ENCODE data around the gene USP20. TPM values are rescaled to one million over a fixed set of nuclear protein-coding genes. Genes with fewer than 3 reads are reported as not detected.

The USP20 gene
- total RNA-seq, 1 donor: 10.5 TPM

DNA sequence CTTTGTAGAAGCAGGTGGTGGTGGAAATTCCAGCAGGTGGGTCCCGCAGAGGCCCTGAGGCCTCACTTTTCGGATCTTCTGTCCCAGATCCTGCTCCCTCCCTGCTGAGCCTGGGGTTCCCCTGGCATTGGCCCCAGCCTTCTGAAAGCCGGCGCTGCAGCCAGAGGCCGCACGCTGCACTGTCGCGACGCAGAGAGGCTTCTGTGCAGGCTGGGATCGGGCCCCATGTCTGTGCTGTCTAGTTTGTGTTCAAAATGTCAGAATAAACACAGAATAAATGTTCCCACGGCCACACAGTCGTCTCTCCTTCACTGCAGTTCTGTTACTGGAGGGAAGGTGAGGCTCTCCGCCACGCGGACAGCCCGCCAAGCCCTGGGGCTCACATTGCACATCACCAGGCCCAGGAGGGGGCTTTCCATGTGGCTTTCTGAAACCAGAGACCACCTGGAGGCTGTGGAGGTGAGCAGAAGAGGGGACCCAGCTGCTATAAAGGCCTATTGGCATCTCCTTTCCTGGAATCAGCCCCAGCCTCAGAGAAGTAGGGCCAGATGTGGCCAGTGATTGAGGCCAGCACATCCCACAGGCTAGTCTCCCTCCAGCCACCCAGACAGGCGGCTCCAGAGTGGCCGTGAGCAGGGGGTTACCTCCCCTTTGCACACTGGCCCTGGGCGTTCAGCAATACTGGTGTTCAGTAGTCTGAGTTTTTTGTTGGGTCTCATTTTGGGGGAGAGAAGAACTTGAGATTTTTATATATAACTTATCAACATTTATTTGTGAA is 46.5 kb downstream of the USP20 start:
- Histone ChIP-seq H2AFZ (ENCODE audit: low read length) (no peak overlapping the region), H3K4me1 (ENCODE audit: insufficient read depth, low read length) (peaks cover 23% of the 10 kb centered on the region), H3K79me2 (ENCODE audit: insufficient read depth, low read length) (no peaks in the 10 kb centered on the region), H3K4me3 (ENCODE audit: insufficient read depth, low read length) (no peak overlapping the region), H3K27ac (ENCODE audit: low read depth, low read length) (no peak overlapping the region), H3K4me2 (ENCODE audit: insufficient read depth, low read length) (no peak overlapping the region), H3K36me3 (ENCODE audit: insufficient read depth, low read length) (peaks cover 13% of the 10 kb centered on the region), H4K20me1 (ENCODE audit: insufficient read depth, low read length) (no peaks in the 10 kb centered on the region), H3K27me3 (ENCODE audit: insufficient read depth, low read length) (no peaks in the 10 kb centered on the region), H3K9me3 (ENCODE audit: low read depth, low read length) (no peaks in the 10 kb centered on the region)
- DNase-seq (ENCODE audit: insufficient read length, low spot score, missing footprints): peak; percentile 75
- TF ChIP-seq, protein P1, sequence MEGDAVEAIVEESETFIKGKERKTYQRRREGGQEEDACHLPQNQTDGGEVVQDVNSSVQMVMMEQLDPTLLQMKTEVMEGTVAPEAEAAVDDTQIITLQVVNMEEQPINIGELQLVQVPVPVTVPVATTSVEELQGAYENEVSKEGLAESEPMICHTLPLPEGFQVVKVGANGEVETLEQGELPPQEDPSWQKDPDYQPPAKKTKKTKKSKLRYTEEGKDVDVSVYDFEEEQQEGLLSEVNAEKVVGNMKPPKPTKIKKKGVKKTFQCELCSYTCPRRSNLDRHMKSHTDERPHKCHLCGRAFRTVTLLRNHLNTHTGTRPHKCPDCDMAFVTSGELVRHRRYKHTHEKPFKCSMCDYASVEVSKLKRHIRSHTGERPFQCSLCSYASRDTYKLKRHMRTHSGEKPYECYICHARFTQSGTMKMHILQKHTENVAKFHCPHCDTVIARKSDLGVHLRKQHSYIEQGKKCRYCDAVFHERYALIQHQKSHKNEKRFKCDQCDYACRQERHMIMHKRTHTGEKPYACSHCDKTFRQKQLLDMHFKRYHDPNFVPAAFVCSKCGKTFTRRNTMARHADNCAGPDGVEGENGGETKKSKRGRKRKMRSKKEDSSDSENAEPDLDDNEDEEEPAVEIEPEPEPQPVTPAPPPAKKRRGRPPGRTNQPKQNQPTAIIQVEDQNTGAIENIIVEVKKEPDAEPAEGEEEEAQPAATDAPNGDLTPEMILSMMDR (IDR thresholded peaks at IDR 0.05; ENCODE audit: extremely low read depth, low read depth, low read length): no peak

DNA sequence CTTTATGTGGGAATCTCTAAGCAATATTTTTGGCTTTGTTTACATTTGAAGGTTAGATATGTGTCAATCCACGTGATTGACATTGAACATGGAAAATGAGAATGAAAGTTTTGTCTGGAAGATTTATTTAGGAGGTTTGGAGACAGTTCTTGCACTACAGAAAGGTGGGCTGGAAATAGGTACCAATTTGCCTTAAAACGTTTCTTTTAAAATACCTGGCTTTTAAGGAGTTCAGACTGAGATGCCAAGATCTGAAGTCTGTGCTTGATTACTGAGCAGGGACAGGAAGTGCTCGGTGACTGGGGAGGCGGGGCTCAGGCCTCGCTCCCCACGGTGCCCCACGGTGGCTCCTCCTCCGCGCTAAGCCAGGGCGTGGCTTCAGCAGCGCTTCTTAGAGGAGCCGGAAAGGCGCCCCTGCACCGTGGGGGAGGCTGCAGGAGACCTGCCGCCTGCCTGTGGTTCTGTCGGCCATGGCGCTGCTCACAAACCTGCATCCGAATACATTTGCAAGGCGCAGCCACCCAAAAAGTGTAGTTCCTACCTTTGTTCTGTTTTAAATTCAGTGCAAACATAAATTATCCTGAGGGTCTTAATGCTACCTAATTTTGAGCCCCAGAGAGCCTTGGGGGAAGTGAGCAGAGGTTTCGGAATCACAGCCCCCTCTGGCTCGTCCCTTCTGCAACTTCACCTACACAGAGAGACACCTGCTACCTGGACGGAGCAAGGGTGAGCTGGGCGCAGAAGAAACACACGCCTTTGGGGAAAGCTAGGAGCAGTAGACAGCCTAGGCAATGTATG is 49.2 kb downstream of the USP20 start:
- peak overlapping the region; percentile 27 for H2AFZ ChIP-seq (ENCODE audit: low read length)

DNA sequence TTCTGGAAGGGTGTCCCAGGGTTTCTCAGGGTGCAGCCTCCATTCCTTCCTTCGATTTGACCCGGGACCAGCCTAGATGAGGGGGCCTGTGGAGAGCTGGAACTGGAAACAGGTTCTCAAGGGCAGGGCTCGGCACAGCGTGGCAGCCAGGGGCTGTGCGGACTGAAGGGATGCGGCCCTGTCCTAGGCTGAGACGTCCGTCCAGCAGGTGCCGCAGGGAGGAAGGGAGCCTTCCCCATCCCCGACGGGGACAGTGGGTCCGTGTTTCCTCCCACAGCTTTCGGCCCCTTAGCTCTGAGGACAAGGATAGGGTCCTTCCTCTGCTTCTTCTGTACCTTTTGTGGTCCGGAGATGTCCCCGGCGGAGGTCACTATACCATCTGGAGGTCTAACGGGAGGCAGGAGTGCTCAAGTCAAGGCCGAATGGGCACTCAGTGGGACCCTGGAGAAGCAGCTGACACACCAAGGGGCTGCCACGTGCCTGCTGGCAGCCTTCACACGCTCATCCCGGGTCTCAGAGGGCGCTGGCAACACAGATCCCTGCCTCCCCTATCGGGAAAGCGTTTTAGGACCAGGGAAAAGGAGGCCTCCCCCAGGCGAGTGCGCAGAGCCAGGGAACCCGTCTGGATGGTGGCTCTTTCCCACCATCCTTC is 49.9 kb downstream of the USP20 start:
- DNase-seq (ENCODE audit: insufficient read length, low spot score, missing footprints): peak; percentile 54
- peak overlapping the region; percentile 73 for H2AFZ ChIP-seq (ENCODE audit: low read length)

More for the DNA sequence above, 49.2 kb downstream of the USP20 start:
- peaks cover 8% of the 10 kb centered on the region for H3K36me3 ChIP-seq (ENCODE audit: insufficient read depth, low read length)
- H3K4me1 ChIP-seq (ENCODE audit: insufficient read depth, low read length): peaks cover 23% of the 10 kb centered on the region
- peak overlapping the region; percentile 5 for H3K27ac ChIP-seq (ENCODE audit: low read depth, low read length)
- no peaks in the 10 kb centered on the region for H3K27me3 ChIP-seq (ENCODE audit: insufficient read depth, low read length)
- no peaks in the 10 kb centered on the region for H4K20me1 ChIP-seq (ENCODE audit: insufficient read depth, low read length)
- H3K4me3 ChIP-seq (ENCODE audit: insufficient read depth, low read length): peak overlapping the region; percentile 49
- TF ChIP-seq, protein P1 (IDR thresholded peaks at IDR 0.05; ENCODE audit: extremely low read depth, low read depth, low read length): no peak
- no peaks in the 10 kb centered on the region for H3K79me2 ChIP-seq (ENCODE audit: insufficient read depth, low read length)
- peak overlapping the region; percentile 77 for H3K4me2 ChIP-seq (ENCODE audit: insufficient read depth, low read length)
- no peaks in the 10 kb centered on the region for H3K9me3 ChIP-seq (ENCODE audit: low read depth, low read length)
- peak; percentile 97 for DNase-seq (ENCODE audit: insufficient read length, low spot score, missing footprints)

More for the DNA sequence above, 49.9 kb downstream of the USP20 start:
- TF ChIP-seq, protein P1 (IDR thresholded peaks at IDR 0.05; ENCODE audit: extremely low read depth, low read depth, low read length): peak; percentile 4
- peak overlapping the region; percentile 77 for H3K4me2 ChIP-seq (ENCODE audit: insufficient read depth, low read length)
- H3K4me1 ChIP-seq (ENCODE audit: insufficient read depth, low read length): peaks cover 23% of the 10 kb centered on the region
- H3K36me3 ChIP-seq (ENCODE audit: insufficient read depth, low read length): peaks cover 9% of the 10 kb centered on the region
- no peaks in the 10 kb centered on the region for H3K27me3 ChIP-seq (ENCODE audit: insufficient read depth, low read length)
- H3K4me3 ChIP-seq (ENCODE audit: insufficient read depth, low read length): peak overlapping the region; percentile 49
- H3K79me2 ChIP-seq (ENCODE audit: insufficient read depth, low read length): no peaks in the 10 kb centered on the region
- H3K27ac ChIP-seq (ENCODE audit: low read depth, low read length): no peak overlapping the region
- H3K9me3 ChIP-seq (ENCODE audit: low read depth, low read length): no peaks in the 10 kb centered on the region
- H4K20me1 ChIP-seq (ENCODE audit: insufficient read depth, low read length): no peaks in the 10 kb centered on the region
